GM13976 (cell line): ENCODE data around the gene RSPO1.

Source experiments
- DNase-seq: peaks from one replicate; pipeline ENCODE4 v3.0.0; 2012; ENCODE audit warnings: low spot score
- CTCF ChIP-seq: IDR thresholded peaks from 2 replicates; pipeline ENCODE4 v1.5.1; 2012; ENCODE audit warnings: borderline replicate concordance, mild to moderate bottlenecking; ENCODE audit not compliant: insufficient read depth; ENCODE audit errors: extremely low read depth, missing control alignments, control extremely low read depth
- in situ Hi-C: fragments of 300-500 bp; cut with MboI; formaldehyde crosslinking; loops from one replicate; pipeline ENCODE4 v1.12.0; 2022; ENCODE audit warnings: low sequenced_read_pairs, mixed read lengths, inconsistent platforms; ENCODE audit not compliant: unreplicated experiment

Gene RSPO1

GRCh38 chr1:37673920-37674319 lies 39.2 kb upstream of the RSPO1 start:
- in situ Hi-C loops: loop anchor here (10.0 kb wide), 1 partner anchor 69 kb away; no protein-coding TSS in a partner anchor
- DNase-seq: no peak
- no peak for TF ChIP-seq CTCF

GRCh38 chr1:37672136-37672870 lies 37.6 kb upstream of the RSPO1 start:
- no peak for TF ChIP-seq CTCF
- in situ Hi-C loops: loop anchor here (10.0 kb wide), 1 partner anchor 68 kb away; no protein-coding TSS in a partner anchor

GRCh38 chr1:37671261-37671660 lies 36.6 kb upstream of the RSPO1 start:
- in situ Hi-C loops: loop anchor here (10.0 kb wide), 1 partner anchor 66 kb away; no protein-coding TSS in a partner anchor
- no peak for TF ChIP-seq CTCF
- no peak for DNase-seq

More at GRCh38 chr1:37672136-37672870, 37.6 kb upstream of the RSPO1 start:
- DNase-seq: no peak

GRCh38 chr1:37670133-37670532 lies 35.4 kb upstream of the RSPO1 start:
- no peak for TF ChIP-seq CTCF
- DNase-seq: no peak
- in situ Hi-C loops: loop anchor here (10.0 kb wide), 1 partner anchor 65 kb away; no protein-coding TSS in a partner anchor

GRCh38 chr1:37667023-37667671 lies 32.5 kb upstream of the RSPO1 start:
- DNase-seq: no peak
- no peak for TF ChIP-seq CTCF
- in situ Hi-C loops: no loop called here

GRCh38 chr1:37666241-37666867 lies 31.7 kb upstream of the RSPO1 start:
- DNase-seq: no peak
- in situ Hi-C loops: no loop called here
- no peak for TF ChIP-seq CTCF
